B cell (primary cell): ENCODE measurements around the gene GRB10. TPM values are rescaled to one million over a fixed set of nuclear protein-coding genes. Genes with fewer than 3 reads are reported as not detected.
"Not testable (repeated sequence)": the region's sequence is repeated elsewhere in the genome, so short reads cannot be mapped to it uniquely, and the experiment has no call there.

Source experiments
- ATAC-seq: fragments of 200-7000 bp; cut with Tn5 transposase; one replicate; pipeline ENCODE4 v1.10.0; 2021; ENCODE audit warnings: low read depth, mild to moderate bottlenecking, moderate number of reproducible peaks, moderate library complexity
- CTCF ChIA-PET: fragments of 350-600 bp; sonication (Branson Sonifier 250); formaldehyde crosslinking; loops from one replicate; lab custom pipeline; 2021; ENCODE audit warnings: antibody characterized with exemption, inconsistent platforms; lab: Charles Lee
- POLR2A ChIA-PET: fragments of 350-600 bp; sonication (Branson Sonifier 250); formaldehyde crosslinking; loops from one replicate; lab custom pipeline; 2021; ENCODE audit warnings: antibody characterized with exemption; lab: Charles Lee
- DNase-seq: peaks from one replicate; pipeline ENCODE4 v3.0.0; 2013
- H2AFZ ChIP-seq: 2 replicates; pipeline ENCODE4 v1.6.1; 2012; ENCODE audit warnings: mild to moderate bottlenecking, low read depth, low read length; ENCODE audit not compliant: insufficient read depth, poor library complexity, severe bottlenecking
- H3K27ac ChIP-seq, 2 donors: 1 replicate in 1 of 2; 2 replicates in 1 of 2; pipeline ENCODE4 v1.5.1; 2012 to 2013; ENCODE audit warnings: low read length in 2 of 2, mild to moderate bottlenecking in 2 of 2, moderate library complexity in 1 of 2
- H3K27me3 ChIP-seq, 4 experiments: fragments of 200-600 bp in 1 of 4; sonication (generic) in 1 of 4; replicated peaks in 1 of 4; 1 replicate in 2 of 4; 2 replicates in 2 of 4; pipeline versions ENCODE4 v1.6.1 to v1.7.0; 2013 to 2016; ENCODE audit warnings: low read length in 3 of 4, mild to moderate bottlenecking in 2 of 4, mixed read lengths in 1 of 4, moderate library complexity in 1 of 4; ENCODE audit not compliant: insufficient read depth in 4 of 4, control insufficient read depth in 3 of 4; ENCODE audit errors: control extremely low read depth in 1 of 4
- H3K36me3 ChIP-seq, 2 experiments: replicated peaks in 1 of 2; 1 replicate in 1 of 2; 2 replicates in 1 of 2; pipeline versions ENCODE4 v1.6.1 to v1.7.1; 2013; ENCODE audit warnings: low read length in 1 of 2; ENCODE audit not compliant: insufficient read depth in 2 of 2, control insufficient read depth in 1 of 2; ENCODE audit errors: control extremely low read depth in 1 of 2, extremely low read depth in 1 of 2
- H3K4me1 ChIP-seq, 2 donors: fragments of 200-600 bp in 1 of 2; sonication (generic) in 1 of 2; 1 replicate in 1 of 2; 2 replicates in 1 of 2; pipeline versions ENCODE4 v1.5.1 to v1.6.1; 2013 to 2017; ENCODE audit warnings: low read length in 2 of 2; ENCODE audit not compliant: control insufficient read depth in 2 of 2, insufficient read depth in 2 of 2
- H3K4me2 ChIP-seq: replicated peaks from 2 replicates; pipeline ENCODE3; 2012; ENCODE audit warnings: mild to moderate bottlenecking, low read depth, low read length; ENCODE audit not compliant: poor library complexity, severe bottlenecking
- H3K4me3 ChIP-seq, 5 experiments: fragments of 200-600 bp in 1 of 5; sonication (generic) in 1 of 5; 1 replicate in 3 of 5; 2 replicates in 2 of 5; pipeline versions ENCODE4 v1.5.1 to v1.7.0; 2011 to 2016; ENCODE audit warnings: low read length in 4 of 5, mild to moderate bottlenecking in 4 of 5, low read depth in 2 of 5, control low read depth in 1 of 5, moderate library complexity in 1 of 5; ENCODE audit not compliant: insufficient read depth in 1 of 5; ENCODE audit errors: control extremely low read depth in 1 of 5, extremely low read depth in 1 of 5
- H3K79me2 ChIP-seq: fragments of 200-600 bp; sonication (generic); one replicate; pipeline ENCODE4 v1.6.0; 2016; ENCODE audit warnings: low read length; ENCODE audit not compliant: control insufficient read depth, insufficient read depth
- H3K9ac ChIP-seq: fragments of 200-600 bp; sonication (generic); 2 replicates; pipeline ENCODE4 v1.6.1; 2017; ENCODE audit warnings: mild to moderate bottlenecking, low read length, moderate library complexity
- H3K9me3 ChIP-seq, 3 donors: one replicate each; pipeline versions ENCODE4 v1.6.1 to v1.7.1; 2013; ENCODE audit warnings: low read length in 2 of 3; ENCODE audit not compliant: control insufficient read depth in 2 of 3, insufficient read depth in 1 of 3; ENCODE audit errors: control extremely low read depth in 1 of 3
- H4K20me1 ChIP-seq: 2 replicates; pipeline ENCODE4 v1.6.0; 2012; ENCODE audit warnings: mild to moderate bottlenecking, low read length; ENCODE audit not compliant: insufficient read depth, control insufficient read depth, poor library complexity, severe bottlenecking
- H3K27ac Mint-ChIP-seq: one replicate; pipeline ENCODE4 v1.8.0; 2021; ENCODE audit warnings: mixed read lengths
- H3K27me3 Mint-ChIP-seq: one replicate; pipeline ENCODE4 v1.8.0; 2021; ENCODE audit warnings: mixed read lengths
- H3K4me1 Mint-ChIP-seq: one replicate; pipeline ENCODE4 v1.8.0; 2021; ENCODE audit warnings: mixed read lengths
- H3K4me3 Mint-ChIP-seq: one replicate; pipeline ENCODE4 v1.8.0; 2021; ENCODE audit warnings: mixed read lengths
- H3K9me3 Mint-ChIP-seq: one replicate; pipeline ENCODE4 v1.8.0; 2022; ENCODE audit warnings: mixed read lengths; ENCODE audit not compliant: insufficient read depth
- EZH2 ChIP-seq: IDR thresholded peaks from 2 replicates; pipeline ENCODE4 v1.6.1; 2012; ENCODE audit warnings: borderline replicate concordance, low read depth, mild to moderate bottlenecking, moderate library complexity, low read length; ENCODE audit not compliant: insufficient read depth, poor library complexity, severe bottlenecking
- WGBS: methylation state at CpG from one replicate; pipeline ENCODE4 v1.1.5; 2013; ENCODE audit warnings: missing lambda C conversion rate; ENCODE audit not compliant: insufficient coverage; 5-methylcytosine and 5-hydroxymethylcytosine counted together
- intact Hi-C: fragments of 100-400 bp; cut with micrococcal nuclease; formaldehyde crosslinking; loops from one replicate; pipeline ENCODE4 v1.10.0; 2022
- polyA plus RNA-seq: library from polyadenylated mRNA; depleted of rRNA; stranded (reverse); fragments of >200 nt; gene quantifications from 2 replicates; pipeline ENCODE4 v1.2.3, GENCODE V29; 2012
- total RNA-seq, 2 donors: library from RNA; stranded (reverse); fragments of 120-200 nt in 1 of 2; gene quantifications; 1 replicate in 1 of 2; 2 replicates in 1 of 2; pipeline versions ENCODE4 v1.2.3 to v1.2.4, GENCODE V29; 2013 to 2022
- TF ChIP-seq, protein P1 (sequence below): fragments of 200-600 bp; IDR thresholded peaks from one replicate; pipeline ENCODE4 v1.8.0; 2022; ENCODE audit warnings: antibody characterized with exemption, mild to moderate bottlenecking

Gene GRB10
- total and polyA plus RNA-seq, 2 donors (not counting 1 experiment from before 2014, with no cell fraction given) = 0.04 TPM; not detected in 1

DNA sequence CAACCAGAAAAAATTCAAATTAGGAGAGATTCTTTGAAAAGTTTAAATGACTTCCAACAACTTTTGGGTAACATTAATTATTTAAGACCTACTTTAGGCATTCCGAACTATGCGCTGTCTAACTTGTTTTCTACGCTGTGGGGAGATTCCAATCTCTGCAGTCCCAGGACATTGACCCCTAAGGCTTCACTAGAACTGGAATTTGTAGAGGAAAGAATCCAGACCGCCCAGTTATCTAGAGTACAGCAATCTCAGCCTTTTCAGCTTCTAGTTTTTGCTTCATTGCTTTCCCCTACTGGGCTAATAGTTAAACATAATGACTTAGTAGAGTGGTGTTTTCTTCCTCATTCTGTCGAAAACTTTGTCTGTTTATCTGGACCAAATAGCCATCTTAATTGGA is 202.6 kb downstream of the GRB10 start:
- Histone ChIP-seq H4K20me1 (no peaks in the 10 kb centered on the region), H3K36me3 (no peaks in the 10 kb centered on the region), H3K27me3 (no peaks in the 10 kb centered on the region), H3K79me2 (no peaks in the 10 kb centered on the region), H2AFZ (no peak overlapping the region), H3K4me3 (no peak overlapping the region), H3K4me1 (no peaks in the 10 kb centered on the region), H3K27ac (no peak overlapping the region), H3K4me2 (no peak overlapping the region), H3K9me3 (peaks cover 0 to 19% (median 13%) of the 10 kb centered on the region in 3 donors), H3K9ac (no peak overlapping the region)
- intact Hi-C loops = no loop called here
- Mint-ChIP-seq H3K4me3 (no peak overlapping the region), H3K27me3 (peaks cover 25% of the 10 kb centered on the region), H3K4me1 (no peaks in the 10 kb centered on the region), H3K9me3 (peaks cover 7% of the 10 kb centered on the region), H3K27ac (no peak overlapping the region)
- ATAC-seq = no peak
- no peak for DNase-seq
- CTCF ChIA-PET = no interaction called here
- POLR2A ChIA-PET = no interaction called here
- WGBS = 100% methylated on average over 1 of the region's 5 CpGs
- TF ChIP-seq, protein P1, sequence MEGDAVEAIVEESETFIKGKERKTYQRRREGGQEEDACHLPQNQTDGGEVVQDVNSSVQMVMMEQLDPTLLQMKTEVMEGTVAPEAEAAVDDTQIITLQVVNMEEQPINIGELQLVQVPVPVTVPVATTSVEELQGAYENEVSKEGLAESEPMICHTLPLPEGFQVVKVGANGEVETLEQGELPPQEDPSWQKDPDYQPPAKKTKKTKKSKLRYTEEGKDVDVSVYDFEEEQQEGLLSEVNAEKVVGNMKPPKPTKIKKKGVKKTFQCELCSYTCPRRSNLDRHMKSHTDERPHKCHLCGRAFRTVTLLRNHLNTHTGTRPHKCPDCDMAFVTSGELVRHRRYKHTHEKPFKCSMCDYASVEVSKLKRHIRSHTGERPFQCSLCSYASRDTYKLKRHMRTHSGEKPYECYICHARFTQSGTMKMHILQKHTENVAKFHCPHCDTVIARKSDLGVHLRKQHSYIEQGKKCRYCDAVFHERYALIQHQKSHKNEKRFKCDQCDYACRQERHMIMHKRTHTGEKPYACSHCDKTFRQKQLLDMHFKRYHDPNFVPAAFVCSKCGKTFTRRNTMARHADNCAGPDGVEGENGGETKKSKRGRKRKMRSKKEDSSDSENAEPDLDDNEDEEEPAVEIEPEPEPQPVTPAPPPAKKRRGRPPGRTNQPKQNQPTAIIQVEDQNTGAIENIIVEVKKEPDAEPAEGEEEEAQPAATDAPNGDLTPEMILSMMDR = no peak
- TF ChIP-seq EZH2 = no peak

DNA sequence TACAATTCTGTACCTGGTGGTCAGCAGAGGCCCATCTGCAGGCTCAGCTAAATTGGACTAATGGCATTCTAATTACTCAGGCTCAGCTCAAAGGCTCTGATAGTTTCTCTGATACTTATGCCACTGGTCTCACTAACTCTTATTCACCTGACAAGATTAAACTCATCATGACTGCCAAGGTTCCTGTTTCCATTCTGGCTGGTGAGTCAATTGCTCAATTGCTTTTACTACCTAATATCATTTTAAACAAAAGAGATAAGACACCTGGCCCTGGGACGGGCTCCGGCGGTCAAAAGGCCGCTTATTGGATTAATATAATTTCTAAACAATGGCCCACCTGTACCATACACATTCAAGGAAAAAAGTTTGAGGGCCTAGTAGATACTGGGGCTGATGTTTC is 204.6 kb downstream of the GRB10 start:
- H2AFZ ChIP-seq, POLR2A ChIA-PET, H3K4me1 Mint-ChIP-seq, H3K36me3 ChIP-seq, H3K4me2 ChIP-seq, ATAC-seq, CTCF ChIA-PET, DNase-seq, H3K9me3 Mint-ChIP-seq, H4K20me1 ChIP-seq, H3K4me1 ChIP-seq, H3K27me3 ChIP-seq, H3K4me3 Mint-ChIP-seq, H3K27ac Mint-ChIP-seq, H3K79me2 ChIP-seq, intact Hi-C loops, H3K9ac ChIP-seq, H3K4me3 ChIP-seq, H3K27ac ChIP-seq, H3K9me3 ChIP-seq: not testable (repeated sequence)
- no CpG with 5 or more reads among the region's 4 CpGs for WGBS
- peaks cover 25% of the 10 kb centered on the region for H3K27me3 Mint-ChIP-seq
